Measurements from ENCODE around the gene APPL2. TPM values are rescaled to one million over a fixed set of nuclear protein-coding genes. Genes with fewer than 3 reads are reported as not detected.

Gene APPL2
- total RNA-seq, 1 donor from 2014 or later = 35.6 TPM

DNA sequence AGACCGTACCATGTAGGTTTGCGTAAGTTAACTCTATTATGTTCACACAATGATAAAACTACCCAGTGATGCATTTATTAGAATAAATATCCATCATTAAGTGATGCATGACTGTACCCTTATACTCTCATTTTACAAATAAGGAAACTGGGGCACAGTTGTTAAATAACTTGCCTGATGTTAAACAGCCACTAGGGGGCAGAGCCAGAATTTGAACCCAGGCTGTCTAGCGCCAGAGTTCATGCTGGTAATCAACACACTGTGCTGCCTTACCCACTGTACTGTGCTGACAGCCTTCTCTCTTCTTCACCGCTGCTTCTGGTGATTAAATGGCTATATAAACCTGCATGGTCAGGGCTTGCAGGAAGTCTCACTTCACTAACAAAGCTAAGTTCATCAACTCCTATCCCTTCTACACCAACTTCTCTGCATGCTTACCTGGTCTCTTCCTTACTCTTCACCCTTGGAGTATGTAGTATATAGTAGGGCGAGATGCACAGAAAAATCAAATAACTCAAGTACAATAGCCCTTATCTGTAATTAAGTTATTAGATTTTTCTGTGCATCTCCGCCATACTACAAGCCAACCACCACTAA lies 43.6 kb upstream of the APPL2 start:
- Mint-ChIP-seq H3K36me3 (ENCODE audit: unreplicated experiment) (no peaks in the 10 kb centered on the region), H3K4me1 (ENCODE audit: low read depth, unreplicated experiment) (no peaks in the 10 kb centered on the region), H3K4me3 (ENCODE audit: unreplicated experiment) (no peak overlapping the region), H3K27ac (ENCODE audit: unreplicated experiment) (no peak overlapping the region), H3K9me3 (ENCODE audit: unreplicated experiment) (peaks cover 3% of the 10 kb centered on the region), H3K27me3 (ENCODE audit: unreplicated experiment) (no peaks in the 10 kb centered on the region)
- DNase-seq = peak; percentile 15
- peak; percentile 81 for TF ChIP-seq CTCF (IDR thresholded peaks at IDR 0.05; ENCODE audit: partially characterized antibody, unreplicated experiment)

DNA sequence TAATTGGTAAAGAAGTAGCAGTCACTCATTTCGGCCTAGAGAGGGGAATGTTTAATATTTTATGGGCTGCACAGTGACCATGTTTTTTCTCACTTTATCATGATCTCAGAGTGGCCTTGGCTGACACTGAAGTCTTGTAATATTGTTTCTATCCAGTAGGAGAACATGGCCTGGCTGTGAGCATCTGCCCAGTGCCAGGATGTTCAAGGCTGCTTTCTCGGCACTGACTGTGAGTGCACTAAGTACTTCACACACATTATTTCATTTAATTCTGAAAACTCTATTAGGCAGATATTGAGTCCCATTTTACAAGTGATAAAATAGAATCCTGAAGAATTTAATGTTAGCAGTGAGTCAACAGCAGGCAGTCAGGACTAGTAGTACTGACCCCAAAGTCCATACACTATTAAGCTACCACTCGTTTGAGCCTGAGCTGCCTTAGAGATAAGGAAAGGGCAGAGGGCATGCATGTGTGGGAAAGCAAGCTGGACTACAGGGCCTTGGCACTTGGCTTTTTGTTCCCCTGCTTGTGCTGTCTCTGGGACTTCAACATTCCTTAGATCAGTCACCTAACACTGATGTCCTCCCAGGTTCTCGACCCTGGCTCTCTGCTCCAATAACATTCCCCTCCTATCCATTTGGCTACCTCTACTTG lies 42.2 kb upstream of the APPL2 start:
- no peaks in the 10 kb centered on the region for H3K27me3 Mint-ChIP-seq (ENCODE audit: unreplicated experiment)

GRCh38 chr12:105275997-105276733 lies 40.2 kb upstream of the APPL2 start:
- Mint-ChIP-seq H3K4me1 (ENCODE audit: low read depth, unreplicated experiment) (no peaks in the 10 kb centered on the region), H3K9me3 (ENCODE audit: unreplicated experiment) (no peaks in the 10 kb centered on the region), H3K36me3 (ENCODE audit: unreplicated experiment) (no peaks in the 10 kb centered on the region), H3K27ac (ENCODE audit: unreplicated experiment) (no peak overlapping the region), H3K27me3 (ENCODE audit: unreplicated experiment) (no peaks in the 10 kb centered on the region), H3K4me3 (ENCODE audit: unreplicated experiment) (no peak overlapping the region)
- no peak for TF ChIP-seq CTCF (IDR thresholded peaks at IDR 0.05; ENCODE audit: partially characterized antibody, unreplicated experiment)
- DNase-seq = no peak

More for the DNA sequence above, 42.2 kb upstream of the APPL2 start:
- peak; percentile 45 for TF ChIP-seq CTCF (IDR thresholded peaks at IDR 0.05; ENCODE audit: partially characterized antibody, unreplicated experiment)
- H3K4me3 Mint-ChIP-seq (ENCODE audit: unreplicated experiment) = no peak overlapping the region
- no peaks in the 10 kb centered on the region for H3K4me1 Mint-ChIP-seq (ENCODE audit: low read depth, unreplicated experiment)
- H3K9me3 Mint-ChIP-seq (ENCODE audit: unreplicated experiment) = no peaks in the 10 kb centered on the region
- no peak overlapping the region for H3K27ac Mint-ChIP-seq (ENCODE audit: unreplicated experiment)
- no peak for DNase-seq
- H3K36me3 Mint-ChIP-seq (ENCODE audit: unreplicated experiment) = no peaks in the 10 kb centered on the region

DNA sequence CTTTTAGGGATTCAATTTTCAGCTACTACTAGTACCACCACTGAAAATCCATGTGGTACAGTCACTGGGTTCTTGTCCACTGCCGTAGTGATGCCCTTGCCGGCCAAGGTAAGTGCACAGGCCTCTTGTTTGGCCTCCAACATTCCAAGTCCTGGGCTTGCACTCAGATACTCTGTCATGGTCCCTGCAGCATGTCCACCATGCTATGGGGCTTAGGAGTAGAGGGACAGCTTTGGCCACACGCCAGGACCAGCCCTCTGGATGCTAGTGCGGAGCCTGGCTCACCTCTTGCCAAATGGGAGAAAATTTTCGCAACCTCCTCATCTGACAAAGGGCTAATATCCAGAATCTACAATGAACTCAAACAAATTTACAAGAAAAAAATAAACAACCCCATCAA lies 38.6 kb upstream of the APPL2 start:
- no peaks in the 10 kb centered on the region for H3K9me3 Mint-ChIP-seq (ENCODE audit: unreplicated experiment)
- no peaks in the 10 kb centered on the region for H3K27me3 Mint-ChIP-seq (ENCODE audit: unreplicated experiment)
- no peak for DNase-seq
- H3K4me1 Mint-ChIP-seq (ENCODE audit: low read depth, unreplicated experiment) = no peaks in the 10 kb centered on the region
- no peak overlapping the region for H3K4me3 Mint-ChIP-seq (ENCODE audit: unreplicated experiment)
- TF ChIP-seq CTCF (IDR thresholded peaks at IDR 0.05; ENCODE audit: partially characterized antibody, unreplicated experiment) = no peak
- H3K36me3 Mint-ChIP-seq (ENCODE audit: unreplicated experiment) = no peaks in the 10 kb centered on the region
- H3K27ac Mint-ChIP-seq (ENCODE audit: unreplicated experiment) = no peak overlapping the region

DNA sequence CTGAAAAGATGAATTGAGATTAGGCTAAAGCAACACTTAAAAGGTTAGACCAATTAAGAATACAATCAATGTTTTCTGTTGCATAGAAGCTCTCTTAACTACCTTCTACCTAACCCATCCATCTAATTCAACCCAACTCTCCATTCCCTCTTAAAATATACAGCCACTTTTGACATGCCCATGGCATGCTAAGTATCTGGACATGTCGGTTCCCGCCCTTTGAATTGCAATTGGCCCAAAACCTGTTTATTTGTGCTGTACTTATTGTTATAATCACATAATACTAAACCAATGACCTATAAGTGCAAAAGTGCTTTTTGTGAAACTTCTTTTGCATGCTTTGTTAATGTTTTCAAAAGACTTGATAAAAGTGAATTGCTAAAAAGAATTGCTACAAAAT lies 37.6 kb upstream of the APPL2 start:
- Mint-ChIP-seq H3K9me3 (ENCODE audit: unreplicated experiment) (no peaks in the 10 kb centered on the region), H3K4me3 (ENCODE audit: unreplicated experiment) (no peak overlapping the region), H3K27me3 (ENCODE audit: unreplicated experiment) (no peaks in the 10 kb centered on the region), H3K27ac (ENCODE audit: unreplicated experiment) (no peak overlapping the region), H3K4me1 (ENCODE audit: low read depth, unreplicated experiment) (no peaks in the 10 kb centered on the region), H3K36me3 (ENCODE audit: unreplicated experiment) (no peaks in the 10 kb centered on the region)
- no peak for DNase-seq
- no peak for TF ChIP-seq CTCF (IDR thresholded peaks at IDR 0.05; ENCODE audit: partially characterized antibody, unreplicated experiment)

Data from glutamatergic neuron (in vitro differentiated cells).